Stimulated activated CD4-positive, alpha-beta T cell treated with anti-CD3 and anti-CD28 coated beads, TNF-alpha, amount 100 ng/mL, for 1 hour (primary cell): Measurements from ENCODE around the gene AFMID.
"Not testable (repeated sequence)": the region's sequence is repeated elsewhere in the genome, so short reads cannot be mapped to it uniquely, and the experiment has no call there.

Experiments
- DNase-seq, 3 donors: peaks; one replicate each; pipeline ENCODE4 v3.0.0-alpha.2; 2020; ENCODE audit warnings: low read depth in 3 of 3, low spot score in 1 of 3

Gene AFMID

DNA sequence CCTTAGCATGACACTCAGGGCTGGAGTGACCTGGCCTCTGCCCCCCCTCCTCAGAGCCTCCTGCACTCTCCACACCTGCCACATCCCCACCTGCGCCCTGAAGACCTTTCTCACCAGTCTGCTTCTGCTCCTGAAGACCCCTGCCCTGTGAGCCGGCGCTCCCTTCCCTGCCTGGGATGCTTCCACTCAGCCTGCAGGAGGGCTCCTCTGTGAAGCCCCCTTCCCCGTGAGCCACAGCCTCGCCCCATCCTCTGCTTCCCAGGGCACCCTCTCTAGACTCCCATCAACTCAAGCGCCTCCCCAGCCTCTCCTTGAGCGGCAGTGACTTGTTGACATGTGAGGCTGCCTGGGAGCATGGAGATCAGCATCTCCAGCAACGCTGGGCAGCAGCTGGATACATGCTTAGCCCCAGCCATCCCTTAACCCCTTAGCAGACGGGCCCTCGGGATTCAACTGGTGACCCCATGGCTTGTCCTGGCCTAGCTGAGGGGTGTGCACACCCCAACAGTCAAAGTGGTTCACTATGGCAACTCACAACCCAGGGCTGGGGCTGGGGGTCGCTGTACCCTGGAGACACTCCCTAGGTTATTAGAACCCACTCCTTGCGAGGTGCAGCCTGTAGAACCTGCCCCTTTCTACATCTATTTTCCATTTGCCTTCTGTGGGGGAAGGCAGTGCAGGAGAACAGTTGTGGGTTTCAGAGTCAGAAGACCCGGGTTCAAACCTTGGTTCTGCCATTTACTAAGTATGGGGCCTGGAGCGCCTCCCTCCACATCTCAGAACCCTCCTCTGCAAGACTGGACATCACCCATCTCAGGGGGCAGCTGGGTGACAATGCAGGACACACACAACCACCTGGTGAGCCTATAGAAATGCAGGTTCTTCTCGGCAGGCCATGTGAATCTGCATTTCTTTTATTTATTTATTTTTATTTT, 65.8 kb downstream of the AFMID start:
- no peak for DNase-seq

DNA sequence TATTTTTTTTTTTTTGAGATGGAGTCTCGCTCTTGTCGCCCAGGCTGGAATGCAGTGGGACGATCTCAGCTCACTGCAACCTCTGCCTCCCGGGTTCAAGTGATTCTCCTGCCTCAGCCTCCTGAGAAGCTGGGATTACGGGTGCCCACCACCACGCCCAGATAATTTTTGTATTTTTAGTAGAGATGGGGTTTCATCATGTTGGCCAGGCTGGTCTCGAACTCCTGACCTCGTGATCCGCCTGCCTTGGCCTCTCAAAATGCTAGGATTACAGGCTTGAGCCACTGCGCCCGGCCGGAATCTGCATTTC, 66.4 kb downstream of the AFMID start:
- not testable (repeated sequence) for DNase-seq

DNA sequence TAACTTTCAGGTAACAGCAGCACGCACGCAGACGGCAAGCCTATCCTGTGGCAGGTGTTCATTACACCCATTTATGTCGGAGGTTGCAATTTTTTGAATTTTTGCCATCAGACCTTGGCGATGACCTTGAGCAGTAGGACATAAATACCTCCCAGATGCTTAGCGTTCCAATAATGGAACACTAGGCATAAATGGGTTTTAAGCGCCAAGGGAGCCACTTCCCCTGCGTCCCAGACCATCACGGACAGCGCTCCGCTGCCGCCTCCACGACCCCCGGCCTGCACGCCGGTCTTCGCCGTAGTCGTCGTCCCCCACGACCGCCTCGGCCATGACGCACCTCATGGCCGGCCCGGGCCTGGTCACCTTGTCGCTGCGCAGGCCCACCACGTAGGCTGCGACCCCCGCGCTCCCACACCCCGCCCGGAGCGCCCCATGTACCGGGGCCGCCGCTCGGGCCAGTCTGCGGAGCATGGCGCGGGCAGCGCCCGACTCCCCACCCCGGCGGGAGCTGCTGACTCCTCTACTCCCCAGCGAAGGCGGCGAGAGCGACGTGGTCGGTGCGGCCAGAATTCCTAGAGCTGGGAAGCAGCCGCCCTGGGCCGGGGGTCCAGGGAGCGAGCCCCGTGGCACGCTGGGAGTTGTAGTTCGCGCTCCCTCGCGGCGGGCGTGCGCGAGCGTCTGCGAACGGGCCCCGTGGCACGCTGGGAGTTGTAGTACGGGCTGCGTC, 66.9 kb downstream of the AFMID start:
- peak; percentile 50 to 74 (median 50) for DNase-seq

DNA sequence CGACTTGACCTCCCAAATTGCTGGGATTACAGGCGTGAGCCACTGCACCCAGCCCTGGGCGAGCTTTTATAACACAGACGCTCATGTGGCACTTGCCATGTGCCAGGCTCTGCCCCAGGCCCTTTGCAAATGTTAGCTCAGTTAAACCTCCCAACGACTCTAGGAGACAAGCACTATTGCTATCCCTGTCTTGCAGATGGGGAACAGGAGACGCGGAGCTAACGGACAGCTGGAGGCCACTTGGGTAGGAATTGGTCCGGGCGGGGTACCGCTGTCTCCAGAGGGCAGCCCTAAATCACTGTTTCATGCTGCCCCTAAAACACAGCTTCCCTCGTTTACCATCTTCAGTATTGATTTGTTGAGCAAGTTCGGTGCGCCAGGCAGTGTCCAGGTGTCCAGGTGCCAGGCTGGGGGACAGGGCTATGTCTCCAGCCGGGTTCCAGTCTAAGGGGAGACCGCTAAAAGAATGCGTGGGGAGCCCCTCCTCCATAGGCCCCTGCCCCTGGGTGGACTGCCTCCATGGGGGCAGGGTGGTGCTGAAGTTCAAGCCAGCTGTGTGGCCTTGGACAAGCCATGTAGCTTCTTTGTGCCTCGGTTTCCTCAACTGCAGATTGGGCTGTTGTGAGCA, 68.0 kb downstream of the AFMID start:
- DNase-seq: no peak

DNA sequence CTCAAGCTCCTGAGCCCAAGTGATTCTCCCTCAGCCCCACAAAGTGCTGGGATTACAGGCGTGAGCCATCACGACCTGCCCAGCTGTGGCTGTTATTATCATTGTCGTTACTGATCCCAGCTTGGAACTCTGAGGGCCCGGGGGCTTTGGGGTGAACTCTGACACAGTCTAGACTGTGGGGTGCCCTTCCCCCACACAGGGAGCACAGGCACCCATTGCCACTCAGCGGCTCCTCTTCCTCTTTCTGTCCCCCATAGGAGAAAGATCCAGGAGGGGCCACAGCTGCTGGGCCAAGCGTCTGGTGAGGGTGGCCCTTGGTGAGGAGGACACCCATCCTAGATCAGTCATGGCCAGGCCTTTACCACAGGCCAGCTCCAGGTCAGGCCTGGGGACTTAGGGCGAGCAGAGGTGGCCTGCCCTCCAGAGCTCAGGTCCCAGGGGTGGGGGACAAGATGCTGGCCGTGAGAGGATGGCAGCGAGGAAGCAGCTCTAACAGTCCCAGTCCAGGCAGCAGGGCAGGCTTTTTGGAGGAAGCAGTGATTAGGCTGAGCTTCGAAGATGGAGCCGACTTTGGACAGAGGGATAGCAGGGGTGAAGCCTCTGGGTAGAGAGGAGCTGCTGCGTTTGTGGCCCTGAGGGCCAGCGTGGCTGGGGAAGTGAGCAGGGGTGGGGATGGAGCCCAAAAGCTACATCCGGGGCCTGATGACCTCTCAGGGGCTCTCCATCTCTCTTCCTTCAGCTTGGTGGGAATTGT, 69.0 kb downstream of the AFMID start:
- DNase-seq: no peak

DNA sequence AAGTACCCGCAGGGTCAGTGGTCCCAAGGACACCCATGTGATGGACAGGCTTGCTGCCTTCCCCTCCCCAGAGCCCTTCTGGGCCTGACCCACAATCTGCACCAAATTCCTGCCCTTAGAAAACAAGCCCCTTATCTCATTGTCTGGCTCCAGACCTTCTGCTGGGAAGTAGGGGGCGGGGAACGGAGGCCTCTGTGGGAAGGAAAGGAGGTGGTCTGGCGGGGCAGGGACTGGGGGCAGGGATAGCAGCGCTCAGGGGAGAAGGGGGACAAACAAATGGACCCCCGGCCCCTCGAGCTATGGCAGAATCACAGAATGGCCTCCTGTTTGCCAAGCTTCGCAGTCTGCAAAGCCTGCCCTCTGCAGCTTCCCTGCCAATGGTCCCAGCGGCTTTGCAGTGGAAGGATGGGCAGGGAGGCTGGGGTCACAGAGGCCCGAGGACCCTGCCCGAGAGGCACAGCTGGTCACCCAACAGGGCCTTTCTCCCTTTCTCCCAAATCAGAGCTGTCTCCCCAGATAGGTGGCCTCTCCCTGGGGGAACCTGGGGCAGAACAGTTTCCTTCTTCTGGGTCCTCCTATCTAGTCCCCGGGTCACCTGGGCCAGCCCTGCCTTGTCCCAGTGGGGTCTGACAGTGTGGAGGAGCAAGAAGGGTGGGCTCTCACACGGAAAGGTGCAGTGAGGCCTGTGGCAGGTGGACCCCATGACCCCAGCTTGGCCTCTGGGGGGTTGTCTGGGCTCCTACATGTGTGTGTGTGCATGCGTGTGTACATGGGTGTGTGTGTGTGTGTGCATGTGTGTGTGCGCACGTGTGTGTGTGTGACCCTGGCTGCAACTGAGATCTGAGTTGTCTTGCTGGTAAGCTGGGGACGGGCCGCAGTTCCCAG, 69.8 kb downstream of the AFMID start:
- no peak for DNase-seq
